KMS-11 (cell line): ENCODE data around the gene ARSD.

Experiments used
- H2AFZ ChIP-seq: fragments of 200-600 bp; sonication (generic); 2 replicates; pipeline ENCODE4 v1.6.1; 2016; ENCODE audit warnings: antibody characterized with exemption, mixed run types, low read depth
- H3K27ac ChIP-seq: fragments of 200-600 bp; sonication (generic); 2 replicates; pipeline ENCODE4 v1.6.1; 2016; ENCODE audit warnings: mild to moderate bottlenecking, mixed run types
- H3K27me3 ChIP-seq: fragments of 200-600 bp; sonication (generic); 2 replicates; pipeline ENCODE4 v1.6.1; 2017; ENCODE audit warnings: mild to moderate bottlenecking, low read depth, mixed run types, moderate library complexity; ENCODE audit not compliant: insufficient read depth
- H3K36me3 ChIP-seq: fragments of 200-600 bp; sonication (generic); 2 replicates; pipeline ENCODE4 v1.6.1; 2017; ENCODE audit warnings: mild to moderate bottlenecking, mixed run types; ENCODE audit not compliant: insufficient read depth
- H3K4me1 ChIP-seq: fragments of 200-600 bp; sonication (generic); 2 replicates; pipeline ENCODE4 v1.6.1; 2016; ENCODE audit warnings: mild to moderate bottlenecking, low read depth, mixed run types; ENCODE audit not compliant: poor library complexity, severe bottlenecking
- H3K4me2 ChIP-seq: fragments of 200-600 bp; sonication (generic); 2 replicates; pipeline ENCODE4 v1.7.0; 2016; ENCODE audit warnings: mild to moderate bottlenecking, mixed run types
- H3K4me3 ChIP-seq: fragments of 200-600 bp; sonication (generic); IDR thresholded peaks from 2 replicates; pipeline ENCODE4 v1.6.1; 2017; ENCODE audit warnings: low read depth, low read length, mixed read lengths; ENCODE audit not compliant: insufficient read depth
- H3K79me2 ChIP-seq: fragments of 200-600 bp; sonication (generic); 2 replicates; pipeline ENCODE4 v1.6.1; 2016; ENCODE audit warnings: low read depth, mixed run types; ENCODE audit not compliant: insufficient read depth
- H3K9ac ChIP-seq: fragments of 200-600 bp; sonication (generic); 2 replicates; pipeline ENCODE4 v1.6.1; 2016; ENCODE audit warnings: mild to moderate bottlenecking, mixed run types
- H4K20me1 ChIP-seq: fragments of 200-600 bp; sonication (generic); 2 replicates; pipeline ENCODE4 v1.6.1; 2016; ENCODE audit warnings: mild to moderate bottlenecking, mixed run types; ENCODE audit not compliant: insufficient read depth
- TF ChIP-seq, protein P1 (sequence below): fragments of 200-600 bp; sonication (generic); conservative IDR thresholded peaks from 2 replicates; pipeline ENCODE4 v1.6.1; 2017; ENCODE audit warnings: low read depth, mild to moderate bottlenecking, antibody characterized with exemption, low read length, moderate library complexity, mixed read lengths

Gene ARSD

DNA sequence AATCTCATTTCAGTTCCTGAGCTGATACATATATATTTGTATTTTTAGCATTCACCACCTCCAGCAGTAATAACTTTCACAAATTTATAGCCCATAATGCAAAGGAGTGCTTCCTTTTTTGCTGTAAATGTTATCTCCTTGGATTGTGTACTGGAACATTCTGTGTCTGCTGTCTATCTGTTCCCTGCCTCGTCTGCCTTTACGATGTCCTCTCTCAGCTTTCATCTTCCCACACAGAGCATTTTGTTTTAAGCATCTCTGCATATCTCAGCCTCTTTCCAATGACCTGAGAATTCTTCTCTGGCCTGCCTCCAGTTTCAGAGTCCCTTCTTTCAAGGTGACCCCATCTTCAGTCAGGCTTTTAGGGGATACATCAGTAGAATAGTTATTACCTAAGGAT lies 57.3 kb downstream of the ARSD start:
- Histone ChIP-seq H3K79me2 (no peaks in the 10 kb centered on the region), H3K36me3 (no peaks in the 10 kb centered on the region), H3K4me2 (no peak overlapping the region), H3K27ac (no peak overlapping the region), H3K27me3 (no peaks in the 10 kb centered on the region), H3K9ac (no peak overlapping the region), H4K20me1 (no peaks in the 10 kb centered on the region), H3K4me1 (no peaks in the 10 kb centered on the region), H2AFZ (no peak overlapping the region), H3K4me3 (no peak overlapping the region)
- TF ChIP-seq, protein P1, sequence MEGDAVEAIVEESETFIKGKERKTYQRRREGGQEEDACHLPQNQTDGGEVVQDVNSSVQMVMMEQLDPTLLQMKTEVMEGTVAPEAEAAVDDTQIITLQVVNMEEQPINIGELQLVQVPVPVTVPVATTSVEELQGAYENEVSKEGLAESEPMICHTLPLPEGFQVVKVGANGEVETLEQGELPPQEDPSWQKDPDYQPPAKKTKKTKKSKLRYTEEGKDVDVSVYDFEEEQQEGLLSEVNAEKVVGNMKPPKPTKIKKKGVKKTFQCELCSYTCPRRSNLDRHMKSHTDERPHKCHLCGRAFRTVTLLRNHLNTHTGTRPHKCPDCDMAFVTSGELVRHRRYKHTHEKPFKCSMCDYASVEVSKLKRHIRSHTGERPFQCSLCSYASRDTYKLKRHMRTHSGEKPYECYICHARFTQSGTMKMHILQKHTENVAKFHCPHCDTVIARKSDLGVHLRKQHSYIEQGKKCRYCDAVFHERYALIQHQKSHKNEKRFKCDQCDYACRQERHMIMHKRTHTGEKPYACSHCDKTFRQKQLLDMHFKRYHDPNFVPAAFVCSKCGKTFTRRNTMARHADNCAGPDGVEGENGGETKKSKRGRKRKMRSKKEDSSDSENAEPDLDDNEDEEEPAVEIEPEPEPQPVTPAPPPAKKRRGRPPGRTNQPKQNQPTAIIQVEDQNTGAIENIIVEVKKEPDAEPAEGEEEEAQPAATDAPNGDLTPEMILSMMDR, result no peak

DNA sequence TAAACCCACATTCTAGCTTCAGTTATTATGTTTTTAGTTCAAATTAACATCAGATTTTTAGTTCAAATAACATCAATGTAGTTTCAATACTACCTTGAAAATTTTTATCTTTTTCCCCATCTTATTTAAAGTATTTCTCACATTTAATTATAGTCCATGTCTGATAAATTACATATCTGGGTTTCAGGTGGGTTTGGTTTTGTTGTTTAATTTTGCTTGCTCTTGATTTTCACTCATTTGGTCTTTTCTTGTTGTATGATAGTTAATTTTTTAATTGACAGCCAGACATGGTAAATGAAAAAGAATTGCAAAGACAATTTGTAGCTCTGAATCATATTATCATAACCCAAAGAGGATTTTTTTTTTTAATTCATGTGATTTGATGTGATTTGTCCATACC lies 58.5 kb downstream of the ARSD start:
- no peaks in the 10 kb centered on the region for H3K4me1 ChIP-seq
- H3K4me3 ChIP-seq, result no peak overlapping the region
- no peaks in the 10 kb centered on the region for H3K36me3 ChIP-seq
- H3K4me2 ChIP-seq, result no peak overlapping the region
- no peaks in the 10 kb centered on the region for H3K27me3 ChIP-seq
- no peaks in the 10 kb centered on the region for H4K20me1 ChIP-seq
- H3K79me2 ChIP-seq, result no peaks in the 10 kb centered on the region
- no peak overlapping the region for H2AFZ ChIP-seq
- no peak overlapping the region for H3K9ac ChIP-seq
- no peak overlapping the region for H3K27ac ChIP-seq
- TF ChIP-seq, protein P1, result no peak

DNA sequence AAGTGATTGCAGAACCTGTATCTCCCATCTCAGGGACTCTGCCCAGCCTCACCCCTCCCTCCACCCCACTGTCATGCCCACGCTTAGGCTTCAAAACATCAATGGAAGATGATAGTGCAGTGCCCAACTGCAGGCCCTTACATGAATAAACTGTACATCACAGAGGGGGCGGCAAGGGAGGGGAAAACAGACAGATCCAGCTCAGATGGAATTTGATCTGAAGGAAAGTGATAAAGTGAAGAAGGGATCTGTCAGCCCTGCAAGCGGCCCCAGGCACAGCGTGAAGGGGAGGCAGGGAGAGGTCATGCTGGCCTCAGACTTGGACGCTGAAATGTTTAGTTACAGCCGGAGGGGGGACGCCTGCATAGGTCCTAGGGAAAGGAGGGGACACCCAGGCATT lies 61.9 kb downstream of the ARSD start:
- Histone ChIP-seq H3K79me2 (no peaks in the 10 kb centered on the region), H2AFZ (no peak overlapping the region), H3K4me3 (no peak overlapping the region), H3K27ac (no peak overlapping the region), H3K27me3 (no peaks in the 10 kb centered on the region), H4K20me1 (no peaks in the 10 kb centered on the region), H3K9ac (no peak overlapping the region), H3K4me1 (no peaks in the 10 kb centered on the region), H3K36me3 (no peaks in the 10 kb centered on the region), H3K4me2 (no peak overlapping the region)
- TF ChIP-seq, protein P1, result no peak

DNA sequence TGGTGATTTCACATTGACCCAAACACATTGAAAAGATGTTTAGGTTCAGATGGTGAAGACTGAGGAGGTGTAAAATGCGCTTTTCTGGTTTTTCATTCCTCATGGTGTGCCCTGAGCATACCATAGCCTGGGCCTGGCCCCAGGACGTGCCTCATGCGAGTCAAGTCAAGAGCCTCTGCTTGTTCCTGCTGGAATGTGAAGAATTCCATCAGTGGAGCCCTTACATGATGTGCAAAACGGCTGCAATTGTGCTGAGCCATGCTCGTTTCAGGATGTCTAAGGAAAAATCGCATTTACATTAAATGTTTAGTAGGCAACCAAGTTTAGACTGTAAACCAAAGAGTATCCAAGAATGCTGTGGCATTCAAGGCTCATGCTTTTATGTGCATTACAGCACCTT lies 65.5 kb downstream of the ARSD start:
- Histone ChIP-seq H3K4me2 (no peak overlapping the region), H3K4me1 (no peaks in the 10 kb centered on the region), H3K27ac (no peak overlapping the region), H4K20me1 (no peaks in the 10 kb centered on the region), H3K36me3 (no peaks in the 10 kb centered on the region), H3K27me3 (no peaks in the 10 kb centered on the region), H3K79me2 (no peaks in the 10 kb centered on the region), H2AFZ (no peak overlapping the region), H3K4me3 (no peak overlapping the region), H3K9ac (no peak overlapping the region)
- TF ChIP-seq, protein P1, result no peak

DNA sequence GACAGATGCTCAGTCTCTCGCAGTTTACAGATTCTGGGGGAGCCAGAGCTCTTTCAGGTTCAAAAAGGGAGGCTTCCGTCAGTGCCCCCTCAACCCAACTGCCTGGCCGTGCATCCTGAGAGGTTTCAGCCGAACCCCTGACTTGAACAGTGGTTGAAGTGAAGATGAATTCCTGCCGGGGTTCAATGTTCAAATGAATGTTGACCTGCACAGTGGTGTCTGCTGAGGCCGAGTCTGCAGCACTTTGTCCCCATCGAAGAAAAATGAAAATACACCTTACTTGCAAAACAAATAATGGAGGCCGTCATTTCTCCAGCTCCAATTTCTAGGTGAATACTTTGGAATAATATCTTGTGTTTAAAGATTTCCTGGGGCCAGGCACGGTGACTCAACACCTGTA lies 66.7 kb downstream of the ARSD start:
- Histone ChIP-seq H3K4me2 (no peak overlapping the region), H3K4me3 (no peak overlapping the region), H3K27ac (no peak overlapping the region), H3K36me3 (no peaks in the 10 kb centered on the region), H4K20me1 (no peaks in the 10 kb centered on the region), H3K4me1 (no peaks in the 10 kb centered on the region), H3K79me2 (no peaks in the 10 kb centered on the region), H2AFZ (no peak overlapping the region), H3K9ac (no peak overlapping the region), H3K27me3 (no peaks in the 10 kb centered on the region)
- TF ChIP-seq, protein P1, result no peak
